Vagina (tissue), 2 donors: ENCODE measurements around the gene ALDH18A1. TPM values are rescaled to one million over a fixed set of nuclear protein-coding genes. Genes with fewer than 3 reads are reported as not detected.

Experiments used
- DNase-seq, 2 donors: peaks; one replicate each; pipeline ENCODE4 v3.0.0-alpha.2; 2017; ENCODE audit errors: extremely low spot score in 2 of 2
- H3K27ac ChIP-seq: fragments of 200-600 bp; sonication (generic); one replicate; pipeline ENCODE4 v1.5.1; 2019
- H3K27me3 ChIP-seq: fragments of 200-600 bp; sonication (generic); one replicate; pipeline ENCODE4 v1.5.1; 2019
- H3K36me3 ChIP-seq, 2 donors: fragments of 200-600 bp; sonication (generic); one replicate each; pipeline ENCODE4 v1.5.1; 2017 to 2019
- H3K4me1 ChIP-seq: fragments of 200-600 bp; sonication (generic); one replicate; pipeline ENCODE4 v1.5.1; 2019
- H3K4me3 ChIP-seq, 2 donors: fragments of 200-600 bp; sonication (generic); 1 replicate in 1 of 2; 2 replicates in 1 of 2; pipeline ENCODE4 v1.5.1; 2016 to 2019
- H3K9me3 ChIP-seq: fragments of 200-600 bp; sonication (generic); one replicate; pipeline ENCODE4 v1.5.1; 2019
- POLR2A ChIP-seq, 2 donors: fragments of 450-650 bp; IDR thresholded peaks; one replicate each; pipeline ENCODE4 v1.6.1; 2017; ENCODE audit warnings: antibody characterized with exemption in 2 of 2, mild to moderate bottlenecking in 2 of 2, moderate library complexity in 2 of 2
- POLR2AphosphoS5 ChIP-seq, 2 donors: sonication (generic); formaldehyde crosslinking; IDR thresholded peaks; one replicate each; pipeline ENCODE4 v1.9.0; 2017; ENCODE audit warnings: antibody characterized with exemption in 2 of 2, mild to moderate bottlenecking in 2 of 2, low read depth in 1 of 2; ENCODE audit not compliant: insufficient read depth in 1 of 2
- intact Hi-C: fragments of 100-400 bp; cut with DNase I; formaldehyde crosslinking; loops from one replicate; pipeline ENCODE4 v1.15.1; 2023
- total RNA-seq: library from RNA; depleted of rRNA; stranded (reverse); fragments of >200 nt; gene quantifications from one replicate; pipeline ENCODE4 v1.2.3, GENCODE V29; 2016
- TF ChIP-seq, protein P1 (sequence below), 3 experiments: fragments of 450-650 bp in 2 of 3; fragments of 200-600 bp in 1 of 3; sonication (generic) in 1 of 3; IDR thresholded peaks; one replicate each; pipeline ENCODE4 v1.5.1; 2017 to 2019; ENCODE audit warnings: antibody characterized with exemption in 3 of 3, mild to moderate bottlenecking in 2 of 3, moderate library complexity in 2 of 3

Gene ALDH18A1
- total RNA-seq, 1 donor from 2014 or later, result 21.4 TPM

DNA sequence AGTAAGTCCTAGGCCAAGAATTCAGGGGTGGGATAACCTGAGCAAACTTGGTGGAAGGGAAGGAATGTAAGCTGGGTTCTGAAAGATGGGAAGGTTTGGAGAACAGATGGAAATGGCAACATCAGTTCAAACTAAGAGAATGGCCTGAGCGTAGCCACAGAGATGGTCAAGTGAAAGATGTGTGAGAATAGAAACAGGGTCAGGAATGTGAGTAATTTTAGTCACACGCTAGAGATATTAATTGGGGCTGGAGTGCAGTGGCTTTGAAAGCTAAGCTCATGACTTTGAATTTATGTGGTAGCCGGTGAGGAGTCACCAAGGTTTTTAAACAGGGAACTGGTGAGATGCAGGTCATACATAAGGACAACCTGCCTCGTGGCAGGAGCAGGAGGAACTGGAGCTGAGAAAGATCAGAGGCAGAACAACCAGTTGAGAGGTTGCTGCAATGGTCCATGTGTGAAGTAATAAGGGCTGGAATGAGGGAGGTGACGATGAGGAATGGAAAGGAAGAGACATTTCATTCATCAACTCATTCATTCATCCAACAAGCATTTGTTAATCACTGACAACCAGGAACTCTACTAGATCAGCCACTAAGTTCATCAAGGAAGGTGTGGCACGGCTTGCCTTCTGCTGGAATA is 82.4 kb downstream of the ALDH18A1 start:
- Histone ChIP-seq H3K4me1 (no peaks in the 10 kb centered on the region), H3K27me3 (no peaks in the 10 kb centered on the region), H3K36me3 (no peaks in the 10 kb centered on the region), H3K9me3 (no peaks in the 10 kb centered on the region), H3K4me3 (no peak overlapping the region), H3K27ac (no peak overlapping the region)
- DNase-seq, result no peak
- intact Hi-C loops, result no loop called here
- no peak for TF ChIP-seq POLR2A (IDR thresholded peaks at IDR 0.05)
- no peak for TF ChIP-seq POLR2AphosphoS5 (IDR thresholded peaks at IDR 0.05; ENCODE audit: insufficient read depth in 1 of 2, low read depth in 1 of 2)
- TF ChIP-seq, protein P1, sequence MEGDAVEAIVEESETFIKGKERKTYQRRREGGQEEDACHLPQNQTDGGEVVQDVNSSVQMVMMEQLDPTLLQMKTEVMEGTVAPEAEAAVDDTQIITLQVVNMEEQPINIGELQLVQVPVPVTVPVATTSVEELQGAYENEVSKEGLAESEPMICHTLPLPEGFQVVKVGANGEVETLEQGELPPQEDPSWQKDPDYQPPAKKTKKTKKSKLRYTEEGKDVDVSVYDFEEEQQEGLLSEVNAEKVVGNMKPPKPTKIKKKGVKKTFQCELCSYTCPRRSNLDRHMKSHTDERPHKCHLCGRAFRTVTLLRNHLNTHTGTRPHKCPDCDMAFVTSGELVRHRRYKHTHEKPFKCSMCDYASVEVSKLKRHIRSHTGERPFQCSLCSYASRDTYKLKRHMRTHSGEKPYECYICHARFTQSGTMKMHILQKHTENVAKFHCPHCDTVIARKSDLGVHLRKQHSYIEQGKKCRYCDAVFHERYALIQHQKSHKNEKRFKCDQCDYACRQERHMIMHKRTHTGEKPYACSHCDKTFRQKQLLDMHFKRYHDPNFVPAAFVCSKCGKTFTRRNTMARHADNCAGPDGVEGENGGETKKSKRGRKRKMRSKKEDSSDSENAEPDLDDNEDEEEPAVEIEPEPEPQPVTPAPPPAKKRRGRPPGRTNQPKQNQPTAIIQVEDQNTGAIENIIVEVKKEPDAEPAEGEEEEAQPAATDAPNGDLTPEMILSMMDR (IDR thresholded peaks at IDR 0.05), result no peak

DNA sequence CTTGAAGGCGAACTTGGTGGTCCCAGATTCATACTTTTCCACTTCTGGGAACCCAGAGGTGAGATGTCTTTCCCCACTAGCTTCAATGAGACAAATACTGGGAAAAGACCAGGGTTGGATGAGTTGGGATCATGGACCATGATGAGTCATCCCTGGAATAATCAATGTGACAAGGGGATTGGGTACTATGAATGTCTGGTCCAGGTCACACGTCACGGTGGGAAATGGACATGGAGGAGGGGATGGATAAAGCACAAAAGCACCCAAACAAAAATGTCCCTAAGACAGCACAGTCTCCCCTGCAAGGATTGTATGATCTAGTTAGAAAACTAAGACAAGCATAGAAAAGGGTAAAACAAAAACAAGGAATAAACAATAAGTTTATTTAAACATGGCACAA is 83.0 kb downstream of the ALDH18A1 start:
- H3K27ac ChIP-seq, result no peak overlapping the region
- no peak for TF ChIP-seq POLR2AphosphoS5 (IDR thresholded peaks at IDR 0.05; ENCODE audit: insufficient read depth in 1 of 2, low read depth in 1 of 2)
- no peak for TF ChIP-seq POLR2A (IDR thresholded peaks at IDR 0.05)
- TF ChIP-seq, protein P1 (IDR thresholded peaks at IDR 0.05), result no peak
- H3K4me1 ChIP-seq, result no peaks in the 10 kb centered on the region
- no peaks in the 10 kb centered on the region for H3K27me3 ChIP-seq
- H3K4me3 ChIP-seq, result no peak overlapping the region
- DNase-seq, result no peak
- intact Hi-C loops, result no loop called here
- no peaks in the 10 kb centered on the region for H3K36me3 ChIP-seq
- no peaks in the 10 kb centered on the region for H3K9me3 ChIP-seq

DNA sequence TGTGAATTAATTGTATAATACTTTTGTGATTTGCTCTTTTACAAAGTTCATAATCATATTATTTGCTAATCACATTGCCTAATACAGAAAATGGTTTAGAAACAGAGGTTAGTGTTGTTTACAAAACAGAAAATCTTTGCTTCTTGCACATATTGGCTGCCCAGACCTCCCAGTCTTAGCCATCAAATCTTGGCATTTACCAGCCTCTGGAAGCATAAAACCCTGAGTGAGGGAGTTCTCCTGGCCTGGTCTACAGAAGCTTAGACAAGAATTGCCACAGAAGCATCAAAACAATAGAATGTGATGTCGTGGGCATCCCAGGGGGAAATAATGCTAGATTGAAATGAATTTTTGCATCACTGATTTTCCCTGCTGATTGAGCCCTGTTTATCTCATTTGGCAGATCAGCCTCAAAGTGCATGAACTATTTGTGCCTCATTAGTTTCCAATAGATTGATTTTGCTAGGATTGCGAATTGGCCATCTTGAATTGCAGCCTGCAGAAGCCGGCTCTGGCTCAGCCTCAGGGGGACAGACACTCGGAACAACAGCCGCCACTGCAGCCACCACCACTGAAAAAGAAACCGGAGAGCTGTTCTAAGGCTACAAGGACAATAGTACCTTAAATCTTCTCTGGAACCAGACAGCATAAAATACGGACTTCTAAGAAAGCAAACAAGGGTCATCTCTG is 84.2 kb downstream of the ALDH18A1 start:
- no peaks in the 10 kb centered on the region for H3K36me3 ChIP-seq
- no peaks in the 10 kb centered on the region for H3K4me1 ChIP-seq
- intact Hi-C loops, result no loop called here
- no peak overlapping the region for H3K4me3 ChIP-seq
- no peak overlapping the region for H3K27ac ChIP-seq
- DNase-seq, result no peak
- H3K27me3 ChIP-seq, result no peaks in the 10 kb centered on the region
- TF ChIP-seq POLR2A (IDR thresholded peaks at IDR 0.05), result no peak
- TF ChIP-seq, protein P1 (IDR thresholded peaks at IDR 0.05), result no peak
- TF ChIP-seq POLR2AphosphoS5 (IDR thresholded peaks at IDR 0.05; ENCODE audit: insufficient read depth in 1 of 2, low read depth in 1 of 2), result no peak
- no peaks in the 10 kb centered on the region for H3K9me3 ChIP-seq

DNA sequence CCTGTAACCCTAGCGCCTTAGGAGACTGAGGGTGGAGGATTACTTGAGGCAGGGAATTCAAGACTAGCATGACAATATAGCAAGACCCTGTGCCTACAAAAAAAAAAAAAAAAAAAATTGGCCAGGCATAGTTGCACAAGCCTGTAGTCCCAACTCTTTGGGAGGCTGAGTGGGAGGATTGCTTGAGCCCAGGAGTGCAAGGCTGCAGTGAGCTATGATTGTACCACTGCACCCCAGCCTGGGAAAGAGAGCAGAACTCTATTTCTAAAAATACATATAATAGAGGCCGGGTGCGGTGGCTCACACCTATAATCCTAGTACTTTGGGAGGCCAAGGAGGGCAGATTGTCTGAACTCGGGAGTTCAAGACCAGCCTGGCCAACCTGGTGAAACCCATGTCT is 85.1 kb downstream of the ALDH18A1 start:
- H3K36me3 ChIP-seq, result no peaks in the 10 kb centered on the region
- H3K27me3 ChIP-seq, result no peaks in the 10 kb centered on the region
- no peak for DNase-seq
- no peak overlapping the region for H3K27ac ChIP-seq
- H3K4me1 ChIP-seq, result no peaks in the 10 kb centered on the region
- no peak for TF ChIP-seq POLR2A (IDR thresholded peaks at IDR 0.05)
- TF ChIP-seq, protein P1 (IDR thresholded peaks at IDR 0.05), result no peak
- no peak for TF ChIP-seq POLR2AphosphoS5 (IDR thresholded peaks at IDR 0.05; ENCODE audit: insufficient read depth in 1 of 2, low read depth in 1 of 2)
- no peak overlapping the region for H3K4me3 ChIP-seq
- intact Hi-C loops, result no loop called here
- H3K9me3 ChIP-seq, result no peaks in the 10 kb centered on the region

DNA sequence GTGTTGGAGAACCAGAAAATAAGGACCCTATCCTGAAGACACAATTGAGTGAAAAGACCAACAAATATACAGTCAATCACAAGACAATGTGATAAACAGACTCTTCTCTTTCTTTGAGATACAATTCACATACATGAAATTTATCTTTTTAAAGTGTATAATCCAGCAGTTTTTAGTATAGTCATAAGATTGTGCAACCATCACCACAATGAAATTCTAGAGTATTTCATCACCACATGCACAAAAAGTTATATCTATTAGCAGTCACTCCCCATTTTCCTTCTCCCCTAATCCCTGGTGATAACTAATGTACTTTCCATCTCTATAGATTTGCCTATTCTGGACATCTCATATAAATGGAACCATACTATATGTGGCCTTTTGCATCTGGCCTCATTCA is 87.1 kb downstream of the ALDH18A1 start:
- no peaks in the 10 kb centered on the region for H3K36me3 ChIP-seq
- no peak overlapping the region for H3K4me3 ChIP-seq
- DNase-seq, result no peak
- intact Hi-C loops, result no loop called here
- TF ChIP-seq, protein P1 (IDR thresholded peaks at IDR 0.05), result no peak
- no peak for TF ChIP-seq POLR2A (IDR thresholded peaks at IDR 0.05)
- no peak for TF ChIP-seq POLR2AphosphoS5 (IDR thresholded peaks at IDR 0.05; ENCODE audit: insufficient read depth in 1 of 2, low read depth in 1 of 2)
- H3K9me3 ChIP-seq, result no peaks in the 10 kb centered on the region
- H3K4me1 ChIP-seq, result no peaks in the 10 kb centered on the region
- no peak overlapping the region for H3K27ac ChIP-seq
- H3K27me3 ChIP-seq, result no peaks in the 10 kb centered on the region
